Body of pancreas (tissue), 4 donors: ENCODE measurements around the gene GRIK4.

Experiments used
- CTCF ChIP-seq, 7 experiments: fragments of 450-650 bp in 4 of 7; fragments of 200-600 bp in 3 of 7; sonication (generic) in 3 of 7; IDR thresholded peaks; one replicate each; pipeline ENCODE4 v1.5.1; 2016 to 2019; ENCODE audit warnings: antibody characterized with exemption in 7 of 7
- POLR2A ChIP-seq, 3 donors: fragments of 450-650 bp; IDR thresholded peaks; one replicate each; pipeline ENCODE4 v1.6.1; 2016; ENCODE audit warnings: antibody characterized with exemption in 3 of 3, mild to moderate bottlenecking in 2 of 3

DNA sequence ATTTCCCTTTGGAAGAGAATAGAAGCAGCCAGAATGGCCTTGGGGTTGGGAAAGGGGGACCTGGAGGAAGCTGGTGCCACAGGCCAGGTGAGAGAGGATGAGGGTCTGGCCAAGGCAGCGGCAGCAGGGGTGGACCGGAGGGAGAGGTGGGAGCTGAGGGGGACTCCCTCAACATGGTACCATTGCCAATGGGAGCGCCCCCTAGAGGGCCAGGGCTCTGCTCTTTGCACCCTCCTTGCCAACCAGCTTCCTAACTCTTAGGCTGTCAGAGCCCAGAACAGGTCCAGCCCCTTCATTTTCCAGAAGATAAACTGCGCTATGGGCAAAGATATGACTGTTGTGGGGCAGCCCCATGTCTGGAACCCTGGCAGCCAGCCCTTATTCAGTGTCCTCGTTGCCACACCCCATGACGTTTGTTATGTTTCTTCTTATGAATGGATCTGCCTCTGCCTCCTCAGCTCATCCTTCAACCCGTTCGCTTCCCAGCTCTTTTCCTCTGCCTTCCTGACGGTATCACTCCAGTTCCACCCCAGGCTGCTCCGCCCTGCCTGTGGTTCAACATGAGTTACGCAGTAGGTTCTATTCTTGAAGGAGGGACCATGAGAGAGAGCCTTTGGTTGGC is 185.2 kb downstream of the GRIK4 start:
- TF ChIP-seq CTCF (IDR thresholded peaks at IDR 0.05) (no peak), POLR2A (IDR thresholded peaks at IDR 0.05) (no peak)
